GM10248 (cell line): ENCODE data around the gene MGAT4C.

Experiments used
- CTCF ChIA-PET: fragments of 300-600 bp; sonication (Branson Sonifier 250); formaldehyde crosslinking; extraction: SDS; loops from one replicate; lab custom pipeline; 2021; ENCODE audit warnings: antibody characterized with exemption; lab: Yijun Ruan, JAX
- POLR2A ChIA-PET: fragments of 350-650 bp; sonication (Branson Sonifier 250); formaldehyde crosslinking; extraction: SDS; loops from one replicate; lab custom pipeline; 2020; ENCODE audit warnings: antibody characterized with exemption; lab: Yijun Ruan, JAX
- DNase-seq: peaks from one replicate; pipeline ENCODE4 v3.0.0; 2012; ENCODE audit errors: extremely low spot score
- CTCF ChIP-seq: IDR thresholded peaks from 2 replicates; pipeline ENCODE4 v1.5.1; 2012; ENCODE audit warnings: mild to moderate bottlenecking, low read depth; ENCODE audit errors: extremely low read depth, missing control alignments, control extremely low read depth

Gene MGAT4C

DNA sequence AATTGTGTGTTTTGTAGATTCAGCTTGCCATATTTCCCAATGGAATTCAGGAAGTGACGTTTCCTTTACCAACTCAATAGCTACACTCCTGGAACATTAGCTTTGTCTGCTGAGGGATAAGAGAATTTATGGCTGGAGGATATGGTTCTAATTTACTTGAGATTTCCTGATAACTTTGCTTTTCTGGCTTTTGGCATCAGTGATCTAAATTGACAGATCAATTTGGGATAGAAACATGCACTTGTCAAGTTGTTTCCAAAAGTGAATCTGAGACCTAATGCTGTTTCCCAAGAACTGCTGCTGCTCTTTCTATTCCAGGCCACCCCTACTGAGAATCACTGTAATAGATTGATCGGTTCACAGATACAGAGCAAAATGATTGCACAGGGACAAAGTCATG is 43.2 kb downstream of the MGAT4C start:
- CTCF ChIA-PET = no interaction called here
- no peak for DNase-seq
- no peak for TF ChIP-seq CTCF
- POLR2A ChIA-PET = no interaction called here

DNA sequence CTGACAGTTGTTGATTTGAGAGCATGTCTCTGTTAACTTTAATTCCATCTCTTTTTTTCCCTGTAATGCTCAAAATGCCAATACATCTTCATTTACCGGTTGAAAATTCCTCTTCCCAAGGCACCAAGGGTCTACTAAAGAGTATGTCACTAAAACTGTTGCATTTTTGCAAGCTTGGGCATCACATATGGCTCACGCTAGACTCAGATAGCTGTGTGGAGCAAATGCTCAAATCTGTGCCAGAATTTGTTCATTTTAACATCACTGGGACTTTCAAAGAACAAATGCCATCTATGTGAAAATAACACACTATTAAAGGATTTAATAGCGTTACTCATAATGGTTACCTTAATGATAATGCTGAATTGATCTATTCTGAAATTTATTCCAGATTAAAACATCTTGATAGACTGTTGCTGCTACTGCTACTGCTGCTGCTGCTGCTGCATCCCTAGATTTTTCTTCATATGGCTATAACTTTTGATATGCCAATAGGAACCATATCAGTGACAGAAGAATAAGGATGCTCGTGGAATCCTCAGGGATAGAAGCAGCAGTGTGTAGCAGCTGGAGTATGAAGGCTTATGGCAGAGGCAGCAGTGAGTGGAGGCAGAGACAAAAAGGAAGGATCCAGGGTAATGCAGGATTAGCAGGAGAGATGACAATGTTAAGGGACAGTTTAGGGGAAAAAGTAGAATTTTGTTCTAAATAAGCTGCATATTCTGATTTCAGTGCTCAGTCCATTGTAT is 57.3 kb downstream of the MGAT4C start:
- ChIA-PET POLR2A (no interaction called here), CTCF (interaction anchor here (0.6 to 1.6 kb wide), 4 partner anchors 8 to 22 kb away, joined by 3 read pairs; no protein-coding TSS in a partner anchor)
- DNase-seq = no peak
- no peak for TF ChIP-seq CTCF

DNA sequence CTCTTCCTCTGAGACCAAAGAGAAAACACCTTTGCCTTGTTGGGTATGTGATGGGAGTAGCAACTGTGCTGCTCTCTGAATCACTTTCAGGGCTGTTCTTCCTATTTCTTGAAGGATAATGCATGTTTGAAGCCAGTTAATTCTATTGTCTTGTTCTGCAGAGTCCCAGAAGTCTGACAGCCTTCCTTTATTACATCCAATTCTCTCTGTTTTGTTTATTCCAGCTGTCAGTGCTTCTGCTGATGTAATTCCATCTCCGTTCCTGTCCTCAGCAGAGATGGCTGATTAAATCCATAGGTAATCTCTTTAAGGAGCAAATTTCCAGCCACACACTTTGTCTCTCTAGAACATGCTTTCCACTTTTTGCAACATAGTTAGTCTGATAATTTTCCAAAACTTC is 59.7 kb downstream of the MGAT4C start:
- TF ChIP-seq CTCF = no peak
- CTCF ChIA-PET = no interaction called here
- DNase-seq = no peak
- POLR2A ChIA-PET = no interaction called here

GRCh38 chr12:86194721-86195120 is 61.5 kb downstream of the MGAT4C start:
- POLR2A ChIA-PET = no interaction called here
- TF ChIP-seq CTCF = no peak
- CTCF ChIA-PET = no interaction called here
- no peak for DNase-seq

GRCh38 chr12:86193931-86194330 is 62.3 kb downstream of the MGAT4C start:
- ChIA-PET CTCF (no interaction called here), POLR2A (no interaction called here)
- TF ChIP-seq CTCF = no peak
- DNase-seq = no peak

DNA sequence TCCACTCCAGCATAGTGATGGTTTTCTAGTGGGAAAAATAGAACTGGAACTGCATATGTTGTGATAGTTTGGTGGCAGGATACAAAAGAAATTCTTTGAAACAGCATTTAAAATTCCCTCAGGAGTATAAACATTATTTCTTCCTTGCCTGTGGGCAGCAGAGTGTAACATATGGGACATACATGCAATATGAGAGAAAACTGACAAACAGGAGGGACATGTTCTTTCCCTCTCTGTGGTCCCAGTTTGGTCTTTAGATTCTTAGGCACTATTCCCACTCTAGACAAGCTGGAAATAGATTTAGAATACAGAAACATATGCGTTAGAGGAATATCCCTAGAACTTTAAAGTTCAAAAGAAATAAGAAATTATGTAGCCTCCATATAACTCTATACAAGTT is 68.0 kb downstream of the MGAT4C start:
- CTCF ChIA-PET = no interaction called here
- POLR2A ChIA-PET = no interaction called here
- TF ChIP-seq CTCF = no peak
- DNase-seq = no peak
